Lower leg skin (tissue), 4 donors: ENCODE results near the gene AQP9. TPM values are rescaled to one million over a fixed set of nuclear protein-coding genes. Genes with fewer than 3 reads are reported as not detected.

ENCODE experiments used
- DNase-seq, 2 donors: peaks; one replicate each; pipeline ENCODE4 v3.0.0-alpha.2; 2019; ENCODE audit warnings: low spot score in 2 of 2
- H3K4me3 ChIP-seq: fragments of 200-600 bp; sonication (generic); 2 replicates; pipeline ENCODE4 v1.5.1; 2017; ENCODE audit warnings: mild to moderate bottlenecking, low read depth; ENCODE audit not compliant: poor library complexity, severe bottlenecking
- POLR2A ChIP-seq, 2 donors: fragments of 450-650 bp; IDR thresholded peaks; one replicate each; pipeline ENCODE4 v1.6.1; 2016 to 2017; ENCODE audit warnings: antibody characterized with exemption in 2 of 2, mild to moderate bottlenecking in 1 of 2, moderate library complexity in 1 of 2
- WGBS, 2 donors: methylation state at CpG; one replicate each; pipeline ENCODE4 v1.1.5; 2018; 5-methylcytosine and 5-hydroxymethylcytosine counted together
- intact Hi-C: fragments of 100-400 bp; cut with DNase I; formaldehyde crosslinking; loops from one replicate; pipeline ENCODE4 v1.15.0; 2023; ENCODE audit warnings: low total_unique reads
- total RNA-seq, 4 donors: library from RNA; depleted of rRNA; stranded (reverse); fragments of >200 nt; gene quantifications; one replicate each; pipeline ENCODE4 v1.1.0, GENCODE V29; 2016
- TF ChIP-seq, protein P1 (sequence below), 3 donors: fragments of 450-650 bp; IDR thresholded peaks; one replicate each; pipeline ENCODE4 v1.5.1; 2016; ENCODE audit warnings: antibody characterized with exemption in 3 of 3, mild to moderate bottlenecking in 3 of 3, moderate library complexity in 2 of 3

The AQP9 gene
- total RNA-seq, 4 donors from 2014 or later = 22.6 to 75.8 (median 38.1) TPM

DNA sequence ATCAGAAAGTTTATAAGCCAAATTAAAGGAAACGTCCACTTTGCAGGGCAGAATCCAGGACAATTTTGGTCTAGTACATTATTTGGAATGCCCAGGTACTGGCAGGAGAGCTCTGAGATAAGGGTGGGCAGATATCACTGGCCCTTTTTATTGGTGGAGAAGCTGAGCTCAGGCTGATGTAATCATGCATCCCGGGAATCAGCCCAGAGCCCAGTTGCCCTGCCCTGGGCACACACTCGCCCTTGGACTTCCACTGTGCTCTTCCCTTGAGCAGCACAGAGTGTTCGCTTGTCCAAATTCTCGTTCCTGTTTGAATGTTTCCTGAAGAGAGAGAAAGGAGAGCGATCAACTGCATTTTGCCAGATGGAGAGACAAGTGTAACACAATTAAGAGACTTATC, 3.7 kb downstream of the AQP9 start:
- no peak for DNase-seq
- TF ChIP-seq, protein P1, sequence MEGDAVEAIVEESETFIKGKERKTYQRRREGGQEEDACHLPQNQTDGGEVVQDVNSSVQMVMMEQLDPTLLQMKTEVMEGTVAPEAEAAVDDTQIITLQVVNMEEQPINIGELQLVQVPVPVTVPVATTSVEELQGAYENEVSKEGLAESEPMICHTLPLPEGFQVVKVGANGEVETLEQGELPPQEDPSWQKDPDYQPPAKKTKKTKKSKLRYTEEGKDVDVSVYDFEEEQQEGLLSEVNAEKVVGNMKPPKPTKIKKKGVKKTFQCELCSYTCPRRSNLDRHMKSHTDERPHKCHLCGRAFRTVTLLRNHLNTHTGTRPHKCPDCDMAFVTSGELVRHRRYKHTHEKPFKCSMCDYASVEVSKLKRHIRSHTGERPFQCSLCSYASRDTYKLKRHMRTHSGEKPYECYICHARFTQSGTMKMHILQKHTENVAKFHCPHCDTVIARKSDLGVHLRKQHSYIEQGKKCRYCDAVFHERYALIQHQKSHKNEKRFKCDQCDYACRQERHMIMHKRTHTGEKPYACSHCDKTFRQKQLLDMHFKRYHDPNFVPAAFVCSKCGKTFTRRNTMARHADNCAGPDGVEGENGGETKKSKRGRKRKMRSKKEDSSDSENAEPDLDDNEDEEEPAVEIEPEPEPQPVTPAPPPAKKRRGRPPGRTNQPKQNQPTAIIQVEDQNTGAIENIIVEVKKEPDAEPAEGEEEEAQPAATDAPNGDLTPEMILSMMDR (IDR thresholded peaks at IDR 0.05) = no peak
- TF ChIP-seq POLR2A (IDR thresholded peaks at IDR 0.05) = no peak
- H3K4me3 ChIP-seq = no peak overlapping the region
- 91 to 92% methylated on average over 6 of the region's 6 CpGs for WGBS, 2 donors
- intact Hi-C loops = no loop called here

DNA sequence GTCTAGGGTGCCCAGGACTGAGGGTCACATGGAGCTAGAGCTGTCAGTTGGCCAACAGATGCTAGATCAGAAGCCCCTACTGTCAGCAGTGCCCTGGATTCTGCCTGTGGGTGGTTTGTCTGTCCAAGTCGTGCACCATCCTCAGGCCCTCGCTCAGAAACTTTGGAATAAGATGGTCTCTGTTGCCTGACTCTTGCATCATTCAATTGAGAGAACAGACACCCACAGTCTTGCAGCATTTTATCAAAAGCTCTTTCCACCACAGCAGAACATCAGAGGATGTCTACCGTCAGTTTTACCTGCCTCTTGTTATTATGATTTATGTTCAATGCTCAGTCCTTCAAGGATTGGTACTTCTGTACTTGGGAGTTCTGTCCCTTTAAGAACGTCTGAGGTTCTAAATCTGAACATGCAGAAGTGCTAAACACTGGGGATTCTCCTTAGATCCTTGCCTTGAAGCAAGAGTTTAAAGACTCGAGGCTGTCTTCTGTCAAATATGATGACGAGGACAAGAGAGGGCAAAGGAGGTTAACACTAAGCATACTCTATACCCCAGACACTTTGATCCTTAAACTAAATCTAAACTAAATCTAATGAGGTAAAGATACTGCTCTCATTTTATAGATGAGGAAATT, 4.8 kb downstream of the AQP9 start:
- TF ChIP-seq, protein P1 (IDR thresholded peaks at IDR 0.05) = no peak
- intact Hi-C loops = no loop called here
- no peak for DNase-seq
- H3K4me3 ChIP-seq = no peak overlapping the region
- 67 to 68% methylated on average over 6 of the region's 6 CpGs for WGBS, 2 donors

DNA sequence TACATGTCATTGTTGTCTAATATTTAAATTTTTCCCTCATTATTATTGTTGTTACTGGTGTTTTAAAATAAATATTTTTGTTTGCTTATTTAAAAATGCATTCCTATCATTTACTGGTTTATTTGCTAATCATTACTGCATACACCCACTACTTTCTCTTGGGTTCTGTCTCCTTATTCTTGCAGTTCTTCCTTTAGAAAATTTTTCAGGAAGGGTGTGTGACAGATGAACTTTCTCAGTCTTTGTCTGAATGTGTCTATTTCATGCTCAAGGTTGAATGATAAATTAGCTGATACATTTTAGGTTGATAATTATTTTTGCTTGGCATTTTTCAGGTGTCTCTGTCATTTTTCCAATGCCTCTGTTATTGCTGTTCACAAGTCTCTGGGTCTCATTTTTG, 7.4 kb downstream of the AQP9 start:
- DNase-seq = no peak
- intact Hi-C loops = no loop called here
- TF ChIP-seq, protein P1 (IDR thresholded peaks at IDR 0.05) = no peak
- no peak for TF ChIP-seq POLR2A (IDR thresholded peaks at IDR 0.05)

DNA sequence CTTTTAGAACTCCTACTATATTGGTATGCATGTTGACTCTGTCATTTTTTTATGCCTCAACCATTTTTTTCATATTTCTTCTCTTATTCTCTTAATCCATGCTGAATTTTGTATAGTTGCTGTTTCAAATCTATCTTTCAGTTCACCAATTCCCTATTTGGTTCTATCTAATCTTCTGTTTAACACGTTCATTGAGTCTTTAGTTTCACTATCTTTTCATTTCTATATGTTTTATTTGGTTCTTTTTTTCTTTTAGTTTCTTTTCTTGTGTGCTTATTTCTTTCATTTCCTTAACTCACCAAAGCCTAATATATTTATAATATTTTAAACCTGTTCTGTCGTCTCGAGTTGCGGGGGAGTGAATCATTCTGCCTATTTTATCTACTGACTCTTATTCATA, 8.0 kb downstream of the AQP9 start:
- intact Hi-C loops = no loop called here
- TF ChIP-seq, protein P1 (IDR thresholded peaks at IDR 0.05) = no peak
- no peak for TF ChIP-seq POLR2A (IDR thresholded peaks at IDR 0.05)
- no peak for DNase-seq
- 81 to 86% methylated on average over 4 of the region's 4 CpGs for WGBS, 2 donors
- no peak overlapping the region for H3K4me3 ChIP-seq

More for the DNA sequence above, 7.4 kb downstream of the AQP9 start:
- no peak overlapping the region for H3K4me3 ChIP-seq

DNA sequence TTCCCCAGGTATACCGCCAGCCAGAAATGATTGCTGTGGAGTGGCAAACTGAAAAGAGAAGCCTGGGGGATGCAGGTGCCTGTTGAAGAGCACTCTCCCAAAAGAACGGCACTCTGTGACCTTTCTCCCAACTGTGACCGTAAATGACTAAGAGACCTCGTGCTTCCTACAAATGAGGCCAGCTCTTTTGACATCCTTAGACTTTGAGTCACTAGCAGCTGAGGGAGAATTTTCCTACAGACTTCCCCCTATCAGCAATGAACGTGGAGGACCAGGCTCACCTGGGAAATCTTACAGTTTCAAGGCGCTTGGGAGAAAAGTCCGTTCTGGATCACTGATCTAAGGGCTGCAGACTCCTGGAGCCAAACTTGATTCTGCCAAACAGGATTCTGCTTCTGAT, 8.6 kb downstream of the AQP9 start:
- peak in 1 of 2 donors; percentile 42 for DNase-seq
- 66 to 72% methylated on average over 7 of the region's 7 CpGs for WGBS, 2 donors
- intact Hi-C loops = no loop called here
- H3K4me3 ChIP-seq = no peak overlapping the region
- TF ChIP-seq POLR2A (IDR thresholded peaks at IDR 0.05) = no peak
- TF ChIP-seq, protein P1 (IDR thresholded peaks at IDR 0.05) = no peak

DNA sequence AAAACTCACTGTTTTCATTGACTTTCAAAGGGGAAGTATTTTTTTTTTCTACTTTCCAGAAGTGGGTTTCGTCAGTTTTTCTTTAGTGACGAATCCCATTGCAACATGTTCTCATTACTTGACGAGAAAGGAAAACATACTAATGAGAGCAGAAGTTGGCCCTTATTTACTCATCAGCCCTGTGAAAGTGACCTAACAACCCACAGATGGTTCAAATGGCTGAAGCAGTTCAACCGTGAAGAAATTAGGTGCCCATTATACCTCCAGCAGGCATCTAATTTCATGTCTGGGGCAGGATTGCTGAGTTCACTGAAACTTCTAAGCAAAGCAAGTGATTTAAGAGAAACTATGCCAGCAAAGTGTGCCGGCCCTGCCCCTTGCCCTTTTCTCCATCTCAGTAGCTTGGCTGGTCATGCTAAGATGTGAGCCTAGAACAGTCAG, 9.0 kb downstream of the AQP9 start:
- H3K4me3 ChIP-seq = no peak overlapping the region
- 78 to 83% methylated on average over 5 of the region's 5 CpGs for WGBS, 2 donors
- intact Hi-C loops = no loop called here
- TF ChIP-seq, protein P1 (IDR thresholded peaks at IDR 0.05) = no peak
- no peak for TF ChIP-seq POLR2A (IDR thresholded peaks at IDR 0.05)
- no peak for DNase-seq
